ENCODE results near the gene ALOX15B. TPM values are rescaled to one million over a fixed set of nuclear protein-coding genes. Genes with fewer than 3 reads are reported as not detected.
A peak's percentile ranks its signal among the peaks of the same experiment; 100 is the strongest.
"Not testable (repeated sequence)": the region's sequence is repeated elsewhere in the genome, so short reads cannot be mapped to it uniquely, and the experiment has no call there.

ALOX15B gene
- total and polyA plus RNA-seq, 10 of the 15 experiments (the other 5 are each of a cell fraction or from before 2014, with no cell fraction given), result 0.01 TPM; not detected in 9

GRCh38 chr17:8024161-8024560 is 14.7 kb upstream of the ALOX15B start:
- FAIRE-seq, result peak; percentile 7
- WGBS (ENCODE audit: insufficient coverage, insufficient replicate concordance, low lambda C conversion rate, missing lambda C conversion rate), result 65% methylated on average over 6 of the region's 6 CpGs
- POLR2A ChIA-PET; H4K20me1 ChIP-seq (ENCODE audit: control insufficient read depth, insufficient read depth); in situ Hi-C loops (cut with MboI); H3K9ac ChIP-seq (ENCODE audit: control insufficient read depth, insufficient read depth, low read length); DNase-seq (ENCODE audit: low read depth, low spot score); ATAC-seq; H3K27ac ChIP-seq (ENCODE audit: control insufficient read depth, insufficient read depth); H3K4me3 ChIP-seq; H3K9me3 ChIP-seq (replicated peaks; ENCODE audit: control insufficient read depth, insufficient read depth, low read length); H3K27me3 ChIP-seq (replicated peaks in 1 of 2; ENCODE audit: control insufficient read depth in 2 of 2, insufficient read depth in 2 of 2, low read length in 1 of 2); H3K79me2 ChIP-seq (ENCODE audit: control insufficient read depth, insufficient read depth, low read length); H3K4me1 ChIP-seq (ENCODE audit: control insufficient read depth, insufficient read depth, low read length); H3K36me3 ChIP-seq (ENCODE audit: control insufficient read depth in 2 of 2, insufficient read depth in 2 of 2, low read length in 1 of 2); H3K4me2 ChIP-seq (ENCODE audit: control insufficient read depth, insufficient read depth); intact Hi-C loops (cut with micrococcal nuclease; ENCODE audit: unreplicated experiment); H2AFZ ChIP-seq (ENCODE audit: control insufficient read depth, low read depth, low read length); RAD21 ChIA-PET (ENCODE audit: unreplicated experiment); BruUV-seq (replicated peaks): not testable (repeated sequence)
- SMC1A ChIA-PET (ENCODE audit: uncharacterized antibody, unreplicated experiment), result interaction anchor here (1.0 kb wide), 1 partner anchor 17 kb away, joined by 4 read pairs; no protein-coding TSS in a partner anchor
- CTCF ChIA-PET, result interaction anchor here (1.1 to 3.6 kb wide), 2 partner anchors 17 to 36 kb away, joined by 3 to 11 read pairs; no protein-coding TSS in a partner anchor

DNA sequence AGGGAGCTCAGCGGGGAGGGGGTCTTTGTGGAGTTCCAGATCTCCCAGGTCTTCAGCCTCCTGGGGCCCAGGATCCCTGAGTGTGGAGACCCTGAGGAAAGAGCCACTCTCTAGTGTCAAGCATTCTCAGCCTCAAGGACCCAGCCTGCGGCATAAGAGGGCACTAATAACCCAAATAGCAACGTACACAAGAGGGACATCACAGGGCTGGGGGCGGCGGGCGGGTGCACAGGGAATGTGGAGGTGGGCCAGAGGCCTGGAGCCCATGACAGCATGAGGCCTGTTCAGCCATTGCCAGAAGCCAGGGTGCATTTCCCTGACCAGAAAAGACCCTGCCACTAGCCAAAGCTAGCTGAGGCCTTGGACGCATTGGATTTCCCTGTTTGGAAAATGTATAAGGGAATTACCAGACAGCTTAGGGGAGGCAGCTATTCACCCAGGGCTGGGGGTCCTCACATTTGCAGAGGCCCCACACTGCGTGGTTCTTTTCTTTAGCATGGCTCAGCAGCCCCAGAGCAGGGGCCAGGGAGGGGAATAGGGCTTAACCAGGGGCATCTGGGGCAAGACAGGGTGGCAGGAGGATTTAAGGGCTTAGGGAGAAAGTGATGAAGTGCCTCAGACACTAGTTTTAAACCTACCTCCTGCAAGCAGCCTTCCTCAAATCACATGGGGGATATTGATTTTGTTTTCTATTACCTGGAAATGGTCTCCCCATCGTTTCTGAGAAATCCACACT is 13.5 kb upstream of the ALOX15B start:
- intact Hi-C loops (cut with micrococcal nuclease; ENCODE audit: unreplicated experiment), result no loop called here
- CTCF ChIA-PET, result interaction anchor here (0.8 to 3.6 kb wide), 5 partner anchors 8 to 49 kb away, joined by 3 to 11 read pairs (median 3); no protein-coding TSS in a partner anchor
- no peak for DNase-seq (ENCODE audit: low read depth, low spot score)
- SMC1A ChIA-PET (ENCODE audit: uncharacterized antibody, unreplicated experiment), result interaction anchor here (1.0 to 1.3 kb wide), 2 partner anchors 11 to 16 kb away, joined by 3 to 4 read pairs; no protein-coding TSS in a partner anchor
- no peaks in the 10 kb centered on the region for H3K4me1 ChIP-seq (ENCODE audit: control insufficient read depth, insufficient read depth, low read length)
- ATAC-seq, result no peak
- H4K20me1 ChIP-seq (ENCODE audit: control insufficient read depth, insufficient read depth), result no peaks in the 10 kb centered on the region
- POLR2A ChIA-PET, result no interaction called here
- TF ChIP-seq MAX (IDR thresholded peaks at IDR 0.05; ENCODE audit: low read depth, low read length), result no peak
- no peak for FAIRE-seq
- RAD21 ChIA-PET (ENCODE audit: unreplicated experiment), result no interaction called here
- 32% methylated on average over 9 of the region's 9 CpGs for WGBS (ENCODE audit: insufficient coverage, insufficient replicate concordance, low lambda C conversion rate, missing lambda C conversion rate)
- H3K36me3 ChIP-seq (ENCODE audit: control insufficient read depth in 2 of 2, insufficient read depth in 2 of 2, low read length in 1 of 2), result no peaks in the 10 kb centered on the region
- H3K4me3 ChIP-seq, result no peak overlapping the region
- BruUV-seq (replicated peaks), result no TSS peak
- H3K79me2 ChIP-seq (ENCODE audit: control insufficient read depth, insufficient read depth, low read length), result no peaks in the 10 kb centered on the region
- H3K4me2 ChIP-seq (ENCODE audit: control insufficient read depth, insufficient read depth), result no peak overlapping the region
- no peak overlapping the region for H2AFZ ChIP-seq (ENCODE audit: control insufficient read depth, low read depth, low read length)
- in situ Hi-C loops (cut with MboI), result no loop called here
- no peaks in the 10 kb centered on the region; the same call in 2 of the 3 replicates for H3K9me3 ChIP-seq (replicated peaks; ENCODE audit: control insufficient read depth, insufficient read depth, low read length)
- H3K27ac ChIP-seq (ENCODE audit: control insufficient read depth, insufficient read depth), result no peak overlapping the region
- no peak overlapping the region for H3K9ac ChIP-seq (ENCODE audit: control insufficient read depth, insufficient read depth, low read length)
- H3K27me3 ChIP-seq (replicated peaks in 1 of 2; ENCODE audit: control insufficient read depth in 2 of 2, insufficient read depth in 2 of 2, low read length in 1 of 2), result peaks cover 0 to 5% of the 10 kb centered on the region in 2 experiments; a peak in 2 of 4 replicates
